K562 (cell line): ENCODE measurements around the gene JSRP1. TPM values are rescaled to one million over a fixed set of nuclear protein-coding genes. Genes with fewer than 3 reads are reported as not detected.

Experiments used
- HDAC6 ChIP-seq: IDR thresholded peaks from 2 replicates; pipeline ENCODE4 v1.6.1; 2012; ENCODE audit warnings: low read depth, mild to moderate bottlenecking, control low read depth, inconsistent platforms, low read length, moderate library complexity
- PHF20 ChIP-seq: fragments of 450-650 bp; IDR thresholded peaks from 2 replicates; pipeline ENCODE4 v1.6.1; 2018; ENCODE audit not compliant: partially characterized antibody
- RFX1 ChIP-seq: fragments of 450-650 bp; IDR thresholded peaks from 2 replicates; pipeline ENCODE4 v1.6.1; 2016; ENCODE audit warnings: mild to moderate bottlenecking, moderate library complexity
- TEAD1 ChIP-seq, 2 experiments: fragments of 450-650 bp in 1 of 2; sonication (generic) in 1 of 2; formaldehyde crosslinking; IDR thresholded peaks; 2 replicates each; pipeline versions ENCODE4 v1.4.0 to v1.8.0; 2020 to 2022; ENCODE audit warnings: mild to moderate bottlenecking in 2 of 2, missing genetic modification reagents in 1 of 2
- ZNF668 ChIP-seq: fragments of 250-450 bp; sonication (Bioruptor Pico); IDR thresholded peaks from 2 replicates; pipeline ENCODE4 v1.8.0; 2022; ENCODE audit warnings: mild to moderate bottlenecking, inconsistent platforms
- polyA plus RNA-seq, 8 experiments: library from polyadenylated mRNA; depleted of rRNA in 4 of 8; stranded (reverse) in 5 of 8; unstranded in 3 of 8; fragments of >200 nt; fragmentation: Nextera tagmentation in 2 of 8; fragmentation: Illumina TruSeq in 1 of 8; extraction: Ambion mirVana in 2 of 8; extraction: Trizol in 1 of 8; gene quantifications; 2 replicates each; pipeline versions ENCODE4 v1.2.1 to v1.2.3, GENCODE V29; 2011 to 2014; ENCODE audit warnings: inconsistent platforms in 1 of 8, missing spikeins in 1 of 8
- total RNA-seq, 7 experiments: library from RNA; depleted of rRNA in 6 of 7; stranded (reverse); fragments of >200 nt in 6 of 7; fragmentation: Illumina TruSeq in 2 of 7; extraction: Trizol in 2 of 7; gene quantifications; 2 replicates each; pipeline versions ENCODE4 v1.2.1 to v1.2.3, GENCODE V29; 2011 to 2021; ENCODE audit warnings: low replicate concordance in 1 of 7
- TF ChIP-seq, protein P1 (sequence below): fragments of 250-450 bp; sonication (Bioruptor Pico); IDR thresholded peaks from 2 replicates; pipeline ENCODE4 v1.5.0; 2021; ENCODE audit warnings: mild to moderate bottlenecking, borderline replicate concordance
- TF ChIP-seq, protein P2 (sequence below): fragments of 250-450 bp; sonication (Bioruptor Pico); IDR thresholded peaks from 2 replicates; pipeline ENCODE4 v1.5.0; 2020; ENCODE audit warnings: mild to moderate bottlenecking, borderline replicate concordance
- TF ChIP-seq, protein P3 (sequence below): fragments of 250-450 bp; sonication (Bioruptor Pico); IDR thresholded peaks from 2 replicates; pipeline ENCODE4 v1.8.0; 2022; ENCODE audit warnings: inconsistent platforms
- TF ChIP-seq, protein P4 (sequence below): fragments of 250-450 bp; sonication (Bioruptor Pico); IDR thresholded peaks from 2 replicates; pipeline ENCODE4 v1.4.0; 2020; ENCODE audit warnings: mild to moderate bottlenecking, moderate library complexity, borderline replicate concordance
- TF ChIP-seq, protein P5 (sequence below): fragments of 450-650 bp; IDR thresholded peaks from 2 replicates; pipeline ENCODE4 v1.7.0; 2016; ENCODE audit warnings: borderline replicate concordance
- TF ChIP-seq, protein P6 (sequence below): fragments of 450-650 bp; IDR thresholded peaks from 2 replicates; pipeline ENCODE4 v1.6.1; 2016; ENCODE audit warnings: low read depth, mild to moderate bottlenecking, moderate library complexity
- TF ChIP-seq, protein P7 (sequence below): fragments of 450-650 bp; IDR thresholded peaks from 2 replicates; pipeline ENCODE4 v1.6.1; 2018; ENCODE audit warnings: mild to moderate bottlenecking, low read depth; ENCODE audit not compliant: partially characterized antibody

JSRP1 gene
- total and polyA plus RNA-seq, 9 of the 15 experiments (the other 6 are each of a cell fraction or from before 2014, with no cell fraction given) = 0.08 to 1.2 (median 0.51) TPM; not detected in 4

DNA sequence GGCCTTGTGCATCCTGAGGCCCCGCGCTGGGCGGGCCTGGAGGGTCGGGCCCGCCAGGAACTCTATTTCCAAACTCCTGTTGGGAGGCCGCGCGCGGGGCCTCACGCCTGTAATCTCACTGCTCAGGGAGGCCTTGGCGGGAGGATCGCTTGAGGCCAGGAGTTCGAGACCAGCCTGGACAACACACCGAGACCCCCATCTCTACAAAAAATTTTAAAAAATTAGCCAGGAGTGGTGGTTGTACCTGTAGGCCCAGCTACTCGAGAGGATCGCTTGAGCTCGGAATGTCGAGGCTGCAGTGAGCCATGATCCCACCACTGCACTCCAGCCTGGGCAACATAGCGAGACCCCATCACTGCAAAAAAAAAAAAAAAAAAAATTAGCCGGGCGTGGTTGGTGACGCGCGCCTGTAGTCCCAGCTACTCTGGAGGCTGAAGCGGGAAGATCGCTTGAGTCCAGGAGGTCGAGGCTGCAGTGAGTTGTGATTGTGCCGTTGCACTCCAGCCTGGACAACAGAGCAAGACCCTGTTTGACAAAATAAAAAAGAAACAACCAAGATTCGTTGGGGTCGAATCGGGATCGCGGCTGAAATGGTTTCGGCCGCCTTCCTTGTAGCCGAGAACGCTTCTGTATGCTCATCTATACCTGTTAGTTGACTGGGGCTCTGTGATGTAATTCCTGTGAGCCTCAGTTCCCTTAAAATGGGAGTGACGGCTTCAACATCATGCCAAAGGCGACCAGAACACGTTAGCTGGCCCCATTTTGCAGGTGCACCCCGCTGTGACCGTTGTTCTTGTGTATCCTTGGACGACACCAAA is 19.0 kb downstream of the JSRP1 start (continued):
- TF ChIP-seq, protein P1, sequence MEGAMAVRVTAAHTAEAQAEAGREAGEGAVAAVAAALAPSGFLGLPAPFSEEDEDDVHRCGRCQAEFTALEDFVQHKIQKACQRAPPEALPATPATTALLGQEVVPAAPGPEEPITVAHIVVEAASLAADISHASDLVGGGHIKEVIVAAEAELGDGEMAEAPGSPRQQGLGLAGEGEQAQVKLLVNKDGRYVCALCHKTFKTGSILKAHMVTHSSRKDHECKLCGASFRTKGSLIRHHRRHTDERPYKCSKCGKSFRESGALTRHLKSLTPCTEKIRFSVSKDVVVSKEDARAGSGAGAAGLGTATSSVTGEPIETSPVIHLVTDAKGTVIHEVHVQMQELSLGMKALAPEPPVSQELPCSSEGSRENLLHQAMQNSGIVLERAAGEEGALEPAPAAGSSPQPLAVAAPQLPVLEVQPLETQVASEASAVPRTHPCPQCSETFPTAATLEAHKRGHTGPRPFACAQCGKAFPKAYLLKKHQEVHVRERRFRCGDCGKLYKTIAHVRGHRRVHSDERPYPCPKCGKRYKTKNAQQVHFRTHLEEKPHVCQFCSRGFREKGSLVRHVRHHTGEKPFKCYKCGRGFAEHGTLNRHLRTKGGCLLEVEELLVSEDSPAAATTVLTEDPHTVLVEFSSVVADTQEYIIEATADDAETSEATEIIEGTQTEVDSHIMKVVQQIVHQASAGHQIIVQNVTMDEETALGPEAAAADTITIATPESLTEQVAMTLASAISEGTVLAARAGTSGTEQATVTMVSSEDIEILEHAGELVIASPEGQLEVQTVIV (CRISPR knock-in tag) = no peak
- TF ChIP-seq, protein P2, sequence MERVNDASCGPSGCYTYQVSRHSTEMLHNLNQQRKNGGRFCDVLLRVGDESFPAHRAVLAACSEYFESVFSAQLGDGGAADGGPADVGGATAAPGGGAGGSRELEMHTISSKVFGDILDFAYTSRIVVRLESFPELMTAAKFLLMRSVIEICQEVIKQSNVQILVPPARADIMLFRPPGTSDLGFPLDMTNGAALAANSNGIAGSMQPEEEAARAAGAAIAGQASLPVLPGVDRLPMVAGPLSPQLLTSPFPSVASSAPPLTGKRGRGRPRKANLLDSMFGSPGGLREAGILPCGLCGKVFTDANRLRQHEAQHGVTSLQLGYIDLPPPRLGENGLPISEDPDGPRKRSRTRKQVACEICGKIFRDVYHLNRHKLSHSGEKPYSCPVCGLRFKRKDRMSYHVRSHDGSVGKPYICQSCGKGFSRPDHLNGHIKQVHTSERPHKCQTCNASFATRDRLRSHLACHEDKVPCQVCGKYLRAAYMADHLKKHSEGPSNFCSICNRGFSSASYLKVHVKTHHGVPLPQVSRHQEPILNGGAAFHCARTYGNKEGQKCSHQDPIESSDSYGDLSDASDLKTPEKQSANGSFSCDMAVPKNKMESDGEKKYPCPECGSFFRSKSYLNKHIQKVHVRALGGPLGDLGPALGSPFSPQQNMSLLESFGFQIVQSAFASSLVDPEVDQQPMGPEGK (CRISPR knock-in tag) = no peak
- no peak for TF ChIP-seq TEAD1 (CRISPR knock-in tag; IDR thresholded peaks at IDR 0.05)
- TF ChIP-seq, protein P3, sequence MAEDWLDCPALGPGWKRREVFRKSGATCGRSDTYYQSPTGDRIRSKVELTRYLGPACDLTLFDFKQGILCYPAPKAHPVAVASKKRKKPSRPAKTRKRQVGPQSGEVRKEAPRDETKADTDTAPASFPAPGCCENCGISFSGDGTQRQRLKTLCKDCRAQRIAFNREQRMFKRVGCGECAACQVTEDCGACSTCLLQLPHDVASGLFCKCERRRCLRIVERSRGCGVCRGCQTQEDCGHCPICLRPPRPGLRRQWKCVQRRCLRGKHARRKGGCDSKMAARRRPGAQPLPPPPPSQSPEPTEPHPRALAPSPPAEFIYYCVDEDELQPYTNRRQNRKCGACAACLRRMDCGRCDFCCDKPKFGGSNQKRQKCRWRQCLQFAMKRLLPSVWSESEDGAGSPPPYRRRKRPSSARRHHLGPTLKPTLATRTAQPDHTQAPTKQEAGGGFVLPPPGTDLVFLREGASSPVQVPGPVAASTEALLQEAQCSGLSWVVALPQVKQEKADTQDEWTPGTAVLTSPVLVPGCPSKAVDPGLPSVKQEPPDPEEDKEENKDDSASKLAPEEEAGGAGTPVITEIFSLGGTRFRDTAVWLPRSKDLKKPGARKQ (CRISPR knock-in tag) = no peak
- no peak for TF ChIP-seq HDAC6
- peak; percentile 41 for TF ChIP-seq PHF20
- no peak for TF ChIP-seq ZNF668
- TF ChIP-seq, protein P4, sequence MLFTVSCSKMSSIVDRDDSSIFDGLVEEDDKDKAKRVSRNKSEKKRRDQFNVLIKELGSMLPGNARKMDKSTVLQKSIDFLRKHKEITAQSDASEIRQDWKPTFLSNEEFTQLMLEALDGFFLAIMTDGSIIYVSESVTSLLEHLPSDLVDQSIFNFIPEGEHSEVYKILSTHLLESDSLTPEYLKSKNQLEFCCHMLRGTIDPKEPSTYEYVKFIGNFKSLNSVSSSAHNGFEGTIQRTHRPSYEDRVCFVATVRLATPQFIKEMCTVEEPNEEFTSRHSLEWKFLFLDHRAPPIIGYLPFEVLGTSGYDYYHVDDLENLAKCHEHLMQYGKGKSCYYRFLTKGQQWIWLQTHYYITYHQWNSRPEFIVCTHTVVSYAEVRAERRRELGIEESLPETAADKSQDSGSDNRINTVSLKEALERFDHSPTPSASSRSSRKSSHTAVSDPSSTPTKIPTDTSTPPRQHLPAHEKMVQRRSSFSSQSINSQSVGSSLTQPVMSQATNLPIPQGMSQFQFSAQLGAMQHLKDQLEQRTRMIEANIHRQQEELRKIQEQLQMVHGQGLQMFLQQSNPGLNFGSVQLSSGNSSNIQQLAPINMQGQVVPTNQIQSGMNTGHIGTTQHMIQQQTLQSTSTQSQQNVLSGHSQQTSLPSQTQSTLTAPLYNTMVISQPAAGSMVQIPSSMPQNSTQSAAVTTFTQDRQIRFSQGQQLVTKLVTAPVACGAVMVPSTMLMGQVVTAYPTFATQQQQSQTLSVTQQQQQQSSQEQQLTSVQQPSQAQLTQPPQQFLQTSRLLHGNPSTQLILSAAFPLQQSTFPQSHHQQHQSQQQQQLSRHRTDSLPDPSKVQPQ (CRISPR knock-in tag) = no peak
- TF ChIP-seq RFX1 = no peak
- TF ChIP-seq, protein P5, sequence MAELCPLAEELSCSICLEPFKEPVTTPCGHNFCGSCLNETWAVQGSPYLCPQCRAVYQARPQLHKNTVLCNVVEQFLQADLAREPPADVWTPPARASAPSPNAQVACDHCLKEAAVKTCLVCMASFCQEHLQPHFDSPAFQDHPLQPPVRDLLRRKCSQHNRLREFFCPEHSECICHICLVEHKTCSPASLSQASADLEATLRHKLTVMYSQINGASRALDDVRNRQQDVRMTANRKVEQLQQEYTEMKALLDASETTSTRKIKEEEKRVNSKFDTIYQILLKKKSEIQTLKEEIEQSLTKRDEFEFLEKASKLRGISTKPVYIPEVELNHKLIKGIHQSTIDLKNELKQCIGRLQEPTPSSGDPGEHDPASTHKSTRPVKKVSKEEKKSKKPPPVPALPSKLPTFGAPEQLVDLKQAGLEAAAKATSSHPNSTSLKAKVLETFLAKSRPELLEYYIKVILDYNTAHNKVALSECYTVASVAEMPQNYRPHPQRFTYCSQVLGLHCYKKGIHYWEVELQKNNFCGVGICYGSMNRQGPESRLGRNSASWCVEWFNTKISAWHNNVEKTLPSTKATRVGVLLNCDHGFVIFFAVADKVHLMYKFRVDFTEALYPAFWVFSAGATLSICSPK = no peak
- TF ChIP-seq, protein P6, sequence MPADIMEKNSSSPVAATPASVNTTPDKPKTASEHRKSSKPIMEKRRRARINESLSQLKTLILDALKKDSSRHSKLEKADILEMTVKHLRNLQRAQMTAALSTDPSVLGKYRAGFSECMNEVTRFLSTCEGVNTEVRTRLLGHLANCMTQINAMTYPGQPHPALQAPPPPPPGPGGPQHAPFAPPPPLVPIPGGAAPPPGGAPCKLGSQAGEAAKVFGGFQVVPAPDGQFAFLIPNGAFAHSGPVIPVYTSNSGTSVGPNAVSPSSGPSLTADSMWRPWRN = no peak
- TF ChIP-seq, protein P7, sequence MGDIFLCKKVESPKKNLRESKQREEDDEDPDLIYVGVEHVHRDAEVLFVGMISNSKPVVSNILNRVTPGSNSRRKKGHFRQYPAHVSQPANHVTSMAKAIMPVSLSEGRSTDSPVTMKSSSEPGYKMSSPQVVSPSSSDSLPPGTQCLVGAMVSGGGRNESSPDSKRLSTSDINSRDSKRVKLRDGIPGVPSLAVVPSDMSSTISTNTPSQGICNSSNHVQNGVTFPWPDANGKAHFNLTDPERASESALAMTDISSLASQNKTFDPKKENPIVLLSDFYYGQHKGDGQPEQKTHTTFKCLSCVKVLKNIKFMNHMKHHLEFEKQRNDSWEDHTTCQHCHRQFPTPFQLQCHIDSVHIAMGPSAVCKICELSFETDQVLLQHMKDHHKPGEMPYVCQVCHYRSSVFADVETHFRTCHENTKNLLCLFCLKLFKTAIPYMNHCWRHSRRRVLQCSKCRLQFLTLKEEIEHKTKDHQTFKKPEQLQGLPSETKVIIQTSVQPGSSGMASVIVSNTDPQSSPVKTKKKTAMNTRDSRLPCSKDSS = no peak
